NCI-H526 treated with DMSO at 0.1 percent for 48 hours (cell line): ENCODE results near the gene GRHL1.
"Not testable (repeated sequence)": the region's sequence is repeated elsewhere in the genome, so short reads cannot be mapped to it uniquely, and the experiment has no call there.

Source experiments
- DNase-seq: peaks from one replicate; lab custom pipeline; 2025; lab: John Stamatoyannopoulos, UW

GRHL1 gene

GRCh38 chr2:10009811-10010781 is 58.6 kb downstream of the GRHL1 start:
- DNase-seq = no peak

GRCh38 chr2:10010861-10011605 is 59.5 kb downstream of the GRHL1 start:
- not testable (repeated sequence) for DNase-seq

GRCh38 chr2:10011606-10012325 is 60.3 kb downstream of the GRHL1 start:
- not testable (repeated sequence) for DNase-seq

GRCh38 chr2:10012366-10012962 is 61.0 kb downstream of the GRHL1 start:
- DNase-seq = not testable (repeated sequence)

- no peak for DNase-seq
Observed at GRCh38 chr2:10012963-10013461, 61.5 kb downstream of the GRHL1 start.

GRCh38 chr2:10013651-10014417 is 62.3 kb downstream of the GRHL1 start:
- not testable (repeated sequence) for DNase-seq

GRCh38 chr2:10014418-10015190 is 63.1 kb downstream of the GRHL1 start:
- DNase-seq = no peak

GRCh38 chr2:10015376-10015989 is 64.0 kb downstream of the GRHL1 start:
- DNase-seq = not testable (repeated sequence)

- no peak for DNase-seq
Observed at GRCh38 chr2:10016001-10016801, 64.7 kb downstream of the GRHL1 start.

- DNase-seq = no peak
Observed at GRCh38 chr2:10016802-10017258, 65.3 kb downstream of the GRHL1 start.

GRCh38 chr2:10017313-10017941 is 65.9 kb downstream of the GRHL1 start:
- DNase-seq = no peak

- no peak for DNase-seq
Observed at GRCh38 chr2:10019174-10019573, 67.7 kb downstream of the GRHL1 start.

GRCh38 chr2:10019602-10020400 is 68.3 kb downstream of the GRHL1 start:
- DNase-seq = no peak

GRCh38 chr2:10022041-10022421 is 70.5 kb downstream of the GRHL1 start:
- DNase-seq = no peak

- DNase-seq = no peak
Observed at GRCh38 chr2:10022445-10022844, 71.0 kb downstream of the GRHL1 start.

- DNase-seq = no peak
Observed at GRCh38 chr2:10022966-10023662, 71.6 kb downstream of the GRHL1 start.
